Muscle layer of duodenum (tissue), 2 donors: ENCODE measurements around the gene ENC1.

Source experiments
- H3K27ac ChIP-seq: one replicate; pipeline ENCODE4 v1.7.0; 2013; ENCODE audit warnings: mild to moderate bottlenecking, low read length
- H3K27me3 ChIP-seq: one replicate; pipeline ENCODE4 v1.7.0; 2013; ENCODE audit warnings: low read depth, mild to moderate bottlenecking, control low read depth, low read length
- H3K36me3 ChIP-seq, 2 donors: one replicate each; pipeline ENCODE4 v1.7.0; 2013; ENCODE audit warnings: low read length in 2 of 2, control low read depth in 1 of 2, mild to moderate bottlenecking in 1 of 2; ENCODE audit not compliant: insufficient read depth in 2 of 2, control insufficient read depth in 1 of 2
- H3K4me1 ChIP-seq, 2 donors: one replicate each; pipeline ENCODE4 v1.7.0; 2013; ENCODE audit warnings: low read length in 2 of 2, mild to moderate bottlenecking in 2 of 2, control low read depth in 1 of 2, moderate library complexity in 1 of 2; ENCODE audit not compliant: insufficient read depth in 2 of 2, control insufficient read depth in 1 of 2
- H3K4me3 ChIP-seq, 2 donors: one replicate each; pipeline ENCODE4 v1.7.0; 2013; ENCODE audit warnings: low read length in 2 of 2, low read depth in 1 of 2, mild to moderate bottlenecking in 1 of 2
- H3K9me3 ChIP-seq, 2 donors: one replicate each; pipeline ENCODE4 v1.7.0; 2013; ENCODE audit warnings: low read length in 2 of 2, control low read depth in 1 of 2, mild to moderate bottlenecking in 1 of 2; ENCODE audit not compliant: control insufficient read depth in 1 of 2
- donor health status: healthy.

The ENC1 gene

GRCh38 chr5:74618106-74618505 lies 22.4 kb downstream of the ENC1 start:
- Histone ChIP-seq H3K27ac (no peak overlapping the region), H3K4me3 (no peak overlapping the region), H3K36me3 (no peaks in the 10 kb centered on the region)

GRCh38 chr5:74617202-74617601 lies 23.3 kb downstream of the ENC1 start:
- no peaks in the 10 kb centered on the region for H3K9me3 ChIP-seq
- H3K4me1 ChIP-seq = no peaks in the 10 kb centered on the region
- H3K4me3 ChIP-seq = no peak overlapping the region
- no peaks in the 10 kb centered on the region for H3K27me3 ChIP-seq
- no peak overlapping the region for H3K27ac ChIP-seq
- H3K36me3 ChIP-seq = no peaks in the 10 kb centered on the region

More at GRCh38 chr5:74618106-74618505, 22.4 kb downstream of the ENC1 start:
- H3K9me3 ChIP-seq = no peaks in the 10 kb centered on the region
- no peaks in the 10 kb centered on the region for H3K4me1 ChIP-seq
- H3K27me3 ChIP-seq = no peaks in the 10 kb centered on the region

- no peak overlapping the region for H3K4me3 ChIP-seq
- H3K4me1 ChIP-seq = no peaks in the 10 kb centered on the region
- no peak overlapping the region for H3K27ac ChIP-seq
- no peaks in the 10 kb centered on the region for H3K27me3 ChIP-seq
- H3K9me3 ChIP-seq = no peaks in the 10 kb centered on the region
- no peaks in the 10 kb centered on the region for H3K36me3 ChIP-seq
Observed at GRCh38 chr5:74616236-74617146, 24.0 kb downstream of the ENC1 start.

- H3K4me1 ChIP-seq = no peaks in the 10 kb centered on the region
- H3K27ac ChIP-seq = no peak overlapping the region
Observed at GRCh38 chr5:74613283-74613682, 27.2 kb downstream of the ENC1 start.

GRCh38 chr5:74612045-74612444 lies 28.5 kb downstream of the ENC1 start:
- Histone ChIP-seq H3K27ac (no peak overlapping the region), H3K4me1 (no peaks in the 10 kb centered on the region), H3K4me3 (no peak overlapping the region), H3K9me3 (no peaks in the 10 kb centered on the region), H3K36me3 (no peaks in the 10 kb centered on the region), H3K27me3 (no peaks in the 10 kb centered on the region)

More at GRCh38 chr5:74613283-74613682, 27.2 kb downstream of the ENC1 start:
- no peaks in the 10 kb centered on the region for H3K36me3 ChIP-seq
- no peaks in the 10 kb centered on the region for H3K27me3 ChIP-seq
- no peaks in the 10 kb centered on the region for H3K9me3 ChIP-seq
- no peak overlapping the region for H3K4me3 ChIP-seq

GRCh38 chr5:74608736-74609601 lies 31.6 kb downstream of the ENC1 start:
- H3K27me3 ChIP-seq = no peaks in the 10 kb centered on the region
- H3K27ac ChIP-seq = no peak overlapping the region
- no peaks in the 10 kb centered on the region for H3K9me3 ChIP-seq
- no peaks in the 10 kb centered on the region for H3K4me1 ChIP-seq
- no peak overlapping the region for H3K4me3 ChIP-seq
- no peaks in the 10 kb centered on the region for H3K36me3 ChIP-seq

- H3K4me1 ChIP-seq = no peaks in the 10 kb centered on the region
- no peaks in the 10 kb centered on the region for H3K9me3 ChIP-seq
- no peaks in the 10 kb centered on the region for H3K27me3 ChIP-seq
- H3K4me3 ChIP-seq = no peak overlapping the region
- no peaks in the 10 kb centered on the region for H3K36me3 ChIP-seq
- H3K27ac ChIP-seq = no peak overlapping the region
Observed at GRCh38 chr5:74605759-74606158, 34.8 kb downstream of the ENC1 start.

GRCh38 chr5:74603376-74603775 lies 37.2 kb downstream of the ENC1 start:
- H3K27me3 ChIP-seq = no peaks in the 10 kb centered on the region
- H3K36me3 ChIP-seq = no peaks in the 10 kb centered on the region
- no peaks in the 10 kb centered on the region for H3K9me3 ChIP-seq
- no peak overlapping the region for H3K27ac ChIP-seq
- no peak overlapping the region for H3K4me3 ChIP-seq
- H3K4me1 ChIP-seq = no peaks in the 10 kb centered on the region

GRCh38 chr5:74599148-74599547 lies 41.4 kb downstream of the ENC1 start:
- Histone ChIP-seq H3K4me1 (no peaks in the 10 kb centered on the region), H3K4me3 (no peak overlapping the region), H3K27ac (no peak overlapping the region), H3K36me3 (no peaks in the 10 kb centered on the region), H3K27me3 (no peaks in the 10 kb centered on the region), H3K9me3 (no peaks in the 10 kb centered on the region)

GRCh38 chr5:74598731-74599130 lies 41.8 kb downstream of the ENC1 start:
- no peaks in the 10 kb centered on the region for H3K36me3 ChIP-seq
- no peak overlapping the region for H3K27ac ChIP-seq
- no peaks in the 10 kb centered on the region for H3K4me1 ChIP-seq
- H3K27me3 ChIP-seq = no peaks in the 10 kb centered on the region
- no peaks in the 10 kb centered on the region for H3K9me3 ChIP-seq
- no peak overlapping the region for H3K4me3 ChIP-seq

- H3K27me3 ChIP-seq = no peaks in the 10 kb centered on the region
- no peaks in the 10 kb centered on the region for H3K36me3 ChIP-seq
- no peak overlapping the region for H3K4me3 ChIP-seq
- no peaks in the 10 kb centered on the region for H3K4me1 ChIP-seq
- no peaks in the 10 kb centered on the region for H3K9me3 ChIP-seq
- no peak overlapping the region for H3K27ac ChIP-seq
Observed at GRCh38 chr5:74596927-74597326, 43.6 kb downstream of the ENC1 start.
